GM21786 (cell line): ENCODE results near the gene TUBAL3.

Experiments used
- ATAC-seq: cut with Tn5 transposase; IDR thresholded peaks from one replicate; pipeline ENCODE4 v1.9.1; 2021; ENCODE audit not compliant: unreplicated experiment

TUBAL3 gene

DNA sequence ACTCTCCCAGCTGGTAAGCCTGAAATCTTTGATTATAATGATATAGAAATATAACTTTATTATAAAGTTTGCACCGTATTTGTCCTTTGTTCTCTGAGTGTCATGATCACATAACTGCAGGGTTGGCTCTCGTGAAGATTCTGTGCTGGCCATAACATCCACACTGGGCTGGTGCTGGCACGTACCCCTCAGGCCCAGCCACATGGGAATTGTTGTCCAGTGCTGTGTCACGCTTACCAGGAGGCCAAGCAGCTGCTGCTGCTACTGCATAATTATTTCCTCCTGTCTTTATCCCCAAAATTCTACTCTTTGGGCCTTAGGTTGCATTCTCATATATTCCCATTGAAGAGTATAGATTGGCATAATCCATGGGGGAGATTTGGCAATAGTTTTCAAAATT lies 60.6 kb downstream of the TUBAL3 start:
- ATAC-seq: no peak

DNA sequence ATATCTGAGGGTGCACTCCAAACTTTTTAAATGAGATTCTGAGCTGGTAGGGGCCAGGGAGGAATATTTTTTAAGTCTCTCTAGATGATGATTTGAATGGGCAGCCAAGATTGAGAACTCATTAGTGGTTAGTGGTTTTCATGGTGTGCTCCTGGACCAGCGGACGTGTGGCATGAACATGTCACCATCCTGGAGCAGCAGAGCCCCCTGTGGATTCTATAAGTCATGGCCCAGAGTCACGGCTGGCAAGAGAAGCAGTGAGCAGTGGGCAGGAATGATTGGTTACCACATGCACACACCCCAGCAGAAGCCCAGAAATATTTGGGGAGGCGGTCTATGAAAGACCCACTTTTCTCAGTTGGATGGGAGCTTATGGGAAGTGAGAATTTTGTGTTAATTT lies 61.1 kb downstream of the TUBAL3 start:
- ATAC-seq: no peak
